Measurements from ENCODE around the gene BTN3A1.
A peak's percentile ranks its signal among the peaks of the same experiment; 100 is the strongest.

The BTN3A1 gene

GRCh38 chr6:26383624-26384417, 18.3 kb upstream of the BTN3A1 start:
- Histone ChIP-seq H4K20me1 (ENCODE audit: control insufficient read depth, insufficient read depth, low read depth, low read length) (no peaks in the 10 kb centered on the region), H3K4me1 (ENCODE audit: control insufficient read depth, low read length) (peaks cover 10% of the 10 kb centered on the region), H3K4me3 (ENCODE audit: low read length) (peak overlapping the region; percentile 74), H3K4me2 (ENCODE audit: low read length) (peak overlapping the region; percentile 83), H3K27me3 (ENCODE audit: control insufficient read depth, low read length) (no peaks in the 10 kb centered on the region), H3K9me2 (replicated peaks; ENCODE audit: control insufficient read depth, low read length) (no peaks in the 10 kb centered on the region), H3K79me2 (ENCODE audit: control insufficient read depth, low read length) (no peaks in the 10 kb centered on the region), H3K9me3 (ENCODE audit: control insufficient read depth, insufficient read depth, low read length) (no peaks in the 10 kb centered on the region), H3F3A (ENCODE audit: control insufficient read depth, insufficient read depth) (no peaks in the 10 kb centered on the region), H3K36me3 (ENCODE audit: control insufficient read depth, low read length) (no peaks in the 10 kb centered on the region), H3K27ac (ENCODE audit: low read depth, low read length) (no peak overlapping the region)
- TF ChIP-seq EZH2phosphoT487 (IDR thresholded peaks at IDR 0.05; ENCODE audit: borderline replicate concordance, low read length) (no peak), CTCF (IDR thresholded peaks at IDR 0.05; ENCODE audit: low read depth, low read length, poor library complexity, severe bottlenecking) (no peak)

DNA sequence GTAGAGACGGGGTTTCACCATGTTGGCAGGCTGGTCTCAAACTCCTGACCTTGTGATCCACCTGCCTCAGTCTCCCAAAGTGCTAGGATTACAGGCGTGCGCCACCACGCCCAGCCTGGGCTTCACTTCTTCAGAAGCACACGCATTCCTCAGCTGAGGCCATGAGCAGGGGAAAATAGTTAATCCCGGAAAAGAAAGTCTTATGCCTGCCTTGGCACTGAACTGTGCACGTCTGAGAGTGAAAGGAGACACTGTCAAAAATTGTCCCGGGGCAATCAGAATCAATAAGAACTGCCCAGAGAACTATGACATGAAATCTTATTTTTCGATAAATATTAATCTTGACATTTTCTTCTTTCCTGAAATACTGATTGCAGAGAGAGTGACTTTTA, 16.3 kb upstream of the BTN3A1 start:
- H3K4me2 ChIP-seq (ENCODE audit: low read length) = no peak overlapping the region

GRCh38 chr6:26387565-26387964, 14.5 kb upstream of the BTN3A1 start:
- H3K4me1 ChIP-seq (ENCODE audit: control insufficient read depth, low read length) = peaks cover 10% of the 10 kb centered on the region
- H3K9me3 ChIP-seq (ENCODE audit: control insufficient read depth, insufficient read depth, low read length) = no peaks in the 10 kb centered on the region
- TF ChIP-seq EZH2phosphoT487 (IDR thresholded peaks at IDR 0.05; ENCODE audit: borderline replicate concordance, low read length) = no peak
- TF ChIP-seq CTCF (IDR thresholded peaks at IDR 0.05; ENCODE audit: low read depth, low read length, poor library complexity, severe bottlenecking) = no peak
- H3K36me3 ChIP-seq (ENCODE audit: control insufficient read depth, low read length) = no peaks in the 10 kb centered on the region
- H3K79me2 ChIP-seq (ENCODE audit: control insufficient read depth, low read length) = no peaks in the 10 kb centered on the region
- no peaks in the 10 kb centered on the region for H3K27me3 ChIP-seq (ENCODE audit: control insufficient read depth, low read length)
- no peaks in the 10 kb centered on the region for H3K9me2 ChIP-seq (replicated peaks; ENCODE audit: control insufficient read depth, low read length)
- no peak overlapping the region for H3K4me3 ChIP-seq (ENCODE audit: low read length)
- no peak overlapping the region for H3K27ac ChIP-seq (ENCODE audit: low read depth, low read length)
- no peaks in the 10 kb centered on the region for H4K20me1 ChIP-seq (ENCODE audit: control insufficient read depth, insufficient read depth, low read depth, low read length)
- no peaks in the 10 kb centered on the region for H3F3A ChIP-seq (ENCODE audit: control insufficient read depth, insufficient read depth)
- no peak overlapping the region for H3K4me2 ChIP-seq (ENCODE audit: low read length)

More for the DNA sequence above, 16.3 kb upstream of the BTN3A1 start:
- no peak for TF ChIP-seq CTCF (IDR thresholded peaks at IDR 0.05; ENCODE audit: low read depth, low read length, poor library complexity, severe bottlenecking)
- TF ChIP-seq EZH2phosphoT487 (IDR thresholded peaks at IDR 0.05; ENCODE audit: borderline replicate concordance, low read length) = no peak
- H3K4me1 ChIP-seq (ENCODE audit: control insufficient read depth, low read length) = peaks cover 10% of the 10 kb centered on the region
- no peaks in the 10 kb centered on the region for H3K9me3 ChIP-seq (ENCODE audit: control insufficient read depth, insufficient read depth, low read length)
- H3K79me2 ChIP-seq (ENCODE audit: control insufficient read depth, low read length) = no peaks in the 10 kb centered on the region
- no peaks in the 10 kb centered on the region for H3K36me3 ChIP-seq (ENCODE audit: control insufficient read depth, low read length)
- H3F3A ChIP-seq (ENCODE audit: control insufficient read depth, insufficient read depth) = no peaks in the 10 kb centered on the region
- H3K27me3 ChIP-seq (ENCODE audit: control insufficient read depth, low read length) = no peaks in the 10 kb centered on the region
- H3K4me3 ChIP-seq (ENCODE audit: low read length) = no peak overlapping the region
- H3K9me2 ChIP-seq (replicated peaks; ENCODE audit: control insufficient read depth, low read length) = no peaks in the 10 kb centered on the region
- H3K27ac ChIP-seq (ENCODE audit: low read depth, low read length) = no peak overlapping the region
- no peaks in the 10 kb centered on the region for H4K20me1 ChIP-seq (ENCODE audit: control insufficient read depth, insufficient read depth, low read depth, low read length)

Data from DOHH2 (cell line).